NOMO-1 treated with DMSO at 0.1 percent for 48 hours (cell line): ENCODE measurements around the gene TMTC2.

Source experiments
- DNase-seq: peaks from one replicate; lab custom pipeline; 2025; ENCODE audit not compliant: unreplicated experiment; lab: John Stamatoyannopoulos, UW

Gene TMTC2

DNA sequence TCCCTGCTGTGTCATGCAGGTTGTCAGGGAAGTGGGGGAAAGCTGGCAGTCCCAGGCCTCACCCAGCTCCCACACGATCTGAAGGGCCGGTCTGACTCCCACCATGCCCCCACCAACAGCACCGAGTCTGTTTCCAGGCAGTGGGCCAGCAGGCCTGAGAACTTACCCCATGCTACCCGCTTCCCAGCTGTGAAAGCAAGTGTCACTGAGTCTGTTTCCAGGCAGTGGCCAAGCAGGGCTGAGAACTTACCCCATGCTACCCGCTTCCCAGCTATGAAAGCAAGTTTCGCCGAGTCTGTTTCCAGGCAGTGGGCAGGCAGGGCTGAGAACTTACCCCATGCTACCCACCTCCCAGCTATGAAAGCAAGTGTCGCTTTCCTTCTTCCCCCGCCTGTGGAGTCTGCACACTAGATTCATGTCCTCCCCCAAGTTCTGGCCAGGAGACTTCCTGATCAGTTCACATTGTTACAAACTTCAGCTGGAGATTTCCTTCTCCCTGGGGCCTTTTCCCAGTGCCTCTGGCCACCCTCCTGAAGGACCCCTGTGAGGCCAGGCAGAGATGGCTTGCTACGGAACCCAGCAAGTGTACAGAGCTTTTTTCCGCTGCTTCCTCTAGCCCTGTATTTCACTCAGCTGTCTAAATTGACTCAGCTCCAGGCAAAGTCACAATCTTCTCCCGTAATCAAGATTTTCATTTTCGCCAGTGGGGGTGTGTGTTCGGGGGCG is 435.4 kb downstream of the TMTC2 start:
- DNase-seq, result no peak

DNA sequence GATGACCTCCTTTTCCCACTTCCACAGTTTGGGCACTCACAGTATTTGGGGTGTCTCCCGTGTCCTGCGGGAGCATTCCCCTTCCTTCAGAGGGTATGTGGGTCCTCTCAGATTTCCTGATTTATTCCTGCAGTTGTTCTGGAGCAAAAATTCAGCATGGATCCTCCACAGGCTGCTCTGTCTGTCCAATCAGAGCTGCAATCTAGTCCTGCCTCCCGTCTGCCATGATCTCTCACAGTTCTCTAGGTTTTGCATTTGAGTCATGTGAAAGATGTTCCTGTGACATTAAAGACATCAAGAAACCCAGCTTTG is 435.9 kb downstream of the TMTC2 start:
- no peak for DNase-seq

GRCh38 chr12:83123039-83123438 is 436.3 kb downstream of the TMTC2 start:
- DNase-seq, result no peak

DNA sequence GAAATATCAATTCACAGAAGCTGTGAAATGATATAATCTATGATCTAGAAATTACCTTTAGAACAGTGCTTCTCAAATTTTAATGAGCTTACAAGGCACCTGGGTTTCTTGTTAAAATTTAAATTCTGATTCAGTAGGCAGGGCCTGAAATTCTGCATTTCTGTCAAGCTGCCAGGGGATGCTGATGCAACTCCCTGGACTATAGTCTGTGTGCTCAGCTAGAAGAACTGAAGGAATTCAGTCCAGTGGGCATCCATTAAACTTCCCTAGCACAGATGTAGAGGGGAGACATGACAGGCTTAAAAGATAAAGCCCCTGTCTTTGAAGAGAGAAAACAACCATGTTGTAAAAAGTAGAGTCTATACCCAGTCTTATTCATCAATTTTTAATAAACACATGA is 441.8 kb downstream of the TMTC2 start:
- no peak for DNase-seq

GRCh38 chr12:83130178-83130577 is 443.5 kb downstream of the TMTC2 start:
- DNase-seq, result no peak

- no peak for DNase-seq
Measured at GRCh38 chr12:83132360-83132759, 445.7 kb downstream of the TMTC2 start.

- DNase-seq, result no peak
Measured at GRCh38 chr12:83136411-83136810, 449.7 kb downstream of the TMTC2 start.

DNA sequence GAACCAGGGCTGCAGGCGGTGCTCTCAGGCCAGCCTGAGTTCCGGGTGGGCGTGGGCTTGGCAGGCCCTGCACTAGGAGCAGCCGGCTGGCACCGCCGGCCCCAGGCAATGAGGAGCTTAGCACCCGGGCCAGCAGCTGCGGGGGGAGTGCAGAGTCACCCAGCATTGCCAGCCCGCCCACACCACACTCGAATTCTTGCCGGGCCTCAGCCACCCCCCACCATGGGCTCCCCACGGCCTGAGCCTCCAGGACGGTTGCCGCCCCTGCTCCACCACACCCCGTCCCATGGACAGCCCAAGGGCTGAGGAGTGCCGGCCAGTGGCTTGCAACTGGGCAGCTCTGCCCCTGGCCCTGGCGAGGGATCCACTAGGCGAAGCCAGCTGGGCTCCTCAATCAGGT is 453.4 kb downstream of the TMTC2 start:
- DNase-seq, result no peak

- DNase-seq, result no peak
Measured at GRCh38 chr12:83141460-83141994, 454.8 kb downstream of the TMTC2 start.

GRCh38 chr12:83142914-83143313 is 456.2 kb downstream of the TMTC2 start:
- DNase-seq, result no peak

GRCh38 chr12:83143950-83144349 is 457.2 kb downstream of the TMTC2 start:
- no peak for DNase-seq

- DNase-seq, result no peak
Measured at GRCh38 chr12:83145325-83145840, 458.7 kb downstream of the TMTC2 start.

- DNase-seq, result no peak
Measured at GRCh38 chr12:83147341-83147740, 460.6 kb downstream of the TMTC2 start.

DNA sequence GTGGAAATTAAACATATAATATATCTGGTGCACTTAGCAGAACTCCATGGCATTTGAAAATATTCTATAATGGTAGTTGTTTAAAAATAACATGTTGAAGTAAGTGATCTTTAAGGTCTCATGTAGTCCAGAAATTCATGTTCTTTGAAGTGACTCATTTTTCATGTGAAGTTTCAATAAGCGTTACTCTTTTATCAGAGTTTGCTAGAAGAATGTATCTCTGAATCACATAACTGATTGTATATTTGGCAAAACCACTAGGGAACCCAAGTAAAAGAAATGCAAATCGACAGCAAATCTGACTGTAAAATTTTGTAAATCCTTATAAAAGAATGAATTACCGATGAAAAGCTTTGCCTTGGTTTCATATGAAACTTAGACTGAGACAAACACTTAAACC is 463.3 kb downstream of the TMTC2 start:
- DNase-seq, result no peak

- no peak for DNase-seq
Measured at GRCh38 chr12:83150465-83151189, 463.9 kb downstream of the TMTC2 start.

- no peak for DNase-seq
Measured at GRCh38 chr12:83153177-83153576, 466.5 kb downstream of the TMTC2 start.

DNA sequence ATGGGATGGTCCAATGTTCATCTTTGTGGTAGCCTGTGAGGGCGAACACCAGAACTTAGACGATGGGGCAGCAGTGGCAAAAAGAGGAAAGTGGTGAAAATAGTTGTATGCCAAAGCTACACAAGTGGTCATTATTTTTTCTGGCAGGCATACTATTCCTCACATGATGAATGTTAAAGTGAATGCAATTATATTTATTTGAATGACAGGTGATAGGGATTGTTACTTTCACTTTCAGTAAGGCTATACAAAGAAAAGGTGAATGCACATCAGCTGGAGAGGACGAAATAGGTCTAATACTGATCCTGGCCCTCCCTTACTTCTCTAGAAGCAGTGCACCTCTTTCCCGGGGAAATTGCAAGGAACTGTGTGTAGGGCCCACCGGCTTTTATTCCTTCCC is 470.1 kb downstream of the TMTC2 start:
- DNase-seq, result no peak

- no peak for DNase-seq
Measured at GRCh38 chr12:83157604-83158003, 470.9 kb downstream of the TMTC2 start.

DNA sequence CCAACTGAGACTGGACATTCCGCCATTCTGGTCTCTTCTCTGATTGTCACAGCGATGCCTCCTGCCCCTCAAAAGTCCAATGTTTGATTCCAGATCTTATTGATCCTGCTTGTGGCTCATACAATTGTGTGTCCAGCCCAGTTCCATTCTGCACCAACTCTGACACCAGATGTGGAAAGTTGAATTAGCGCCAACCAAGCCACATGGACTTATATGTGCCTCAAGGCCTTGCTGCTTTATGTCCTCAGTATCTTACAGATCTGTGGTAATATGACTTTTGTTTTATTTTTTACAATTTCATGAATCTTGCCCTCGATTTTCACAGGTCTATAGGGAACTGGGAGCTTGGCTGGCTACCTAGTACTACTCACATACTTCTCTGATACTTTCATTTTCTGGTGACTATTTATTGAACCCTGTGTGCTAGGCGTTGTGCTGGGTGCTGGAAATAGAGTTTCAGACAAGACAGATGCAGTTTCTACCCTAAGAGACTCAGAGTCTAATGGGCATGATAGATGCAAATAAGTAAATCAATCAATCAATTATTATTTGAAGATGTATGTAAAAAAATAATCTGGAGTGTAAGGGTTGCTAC is 472.0 kb downstream of the TMTC2 start:
- DNase-seq, result no peak

GRCh38 chr12:83161456-83161855 is 474.8 kb downstream of the TMTC2 start:
- no peak for DNase-seq

GRCh38 chr12:83168751-83169150 is 482.0 kb downstream of the TMTC2 start:
- DNase-seq, result no peak

DNA sequence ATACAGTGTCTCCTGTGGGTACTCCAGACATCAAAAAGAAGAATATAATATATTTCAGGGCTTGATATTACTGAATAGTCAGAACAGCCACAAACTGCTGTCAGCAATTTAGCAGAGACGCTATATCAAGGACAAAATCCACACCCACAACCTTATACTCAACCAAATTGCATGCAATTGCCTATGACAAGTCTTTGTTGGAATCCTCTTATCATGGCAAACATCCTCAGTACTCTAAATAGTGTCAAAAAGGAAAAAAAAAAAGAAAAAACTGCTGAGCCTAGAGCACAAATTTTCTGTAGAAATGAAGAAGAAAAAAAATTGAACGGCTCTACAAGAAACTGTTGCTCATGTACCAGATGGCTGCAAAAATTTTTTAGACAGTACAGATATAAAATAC is 485.7 kb downstream of the TMTC2 start:
- DNase-seq, result no peak
